Liver (tissue), 3 donors: ENCODE measurements around the gene F2RL3.

Experiments used
- CTCF ChIP-seq: fragments of 150-350 bp; IDR thresholded peaks from 2 replicates; pipeline ENCODE4 v1.5.1; 2017; ENCODE audit warnings: improper control_type of control experiment, low read depth, low read length; ENCODE audit not compliant: missing input control
- GABPA ChIP-seq, 2 donors: IDR thresholded peaks in 1 of 2; conservative IDR thresholded peaks in 1 of 2; 2 replicates each; pipeline ENCODE4 v1.6.1; 2016; ENCODE audit warnings: antibody characterized with exemption in 2 of 2, mild to moderate bottlenecking in 1 of 2, moderate library complexity in 1 of 2
- HNF4A ChIP-seq, 2 donors: conservative IDR thresholded peaks; 2 replicates each; pipeline ENCODE4 v1.6.1; 2016; ENCODE audit warnings: antibody characterized with exemption in 2 of 2, mild to moderate bottlenecking in 2 of 2
- JUND ChIP-seq, 2 donors: IDR thresholded peaks; 2 replicates each; pipeline ENCODE4 v1.6.1; 2016; ENCODE audit warnings: antibody characterized with exemption in 2 of 2
- RAD21 ChIP-seq, 2 donors: IDR thresholded peaks; 2 replicates each; pipeline ENCODE4 v1.6.1; 2016; ENCODE audit warnings: antibody characterized with exemption in 2 of 2, mild to moderate bottlenecking in 2 of 2
- REST ChIP-seq: IDR thresholded peaks from 2 replicates; pipeline ENCODE4 v1.6.1; 2016; ENCODE audit warnings: antibody characterized with exemption, mild to moderate bottlenecking
- SP1 ChIP-seq: IDR thresholded peaks from 2 replicates; pipeline ENCODE4 v1.6.1; 2018; ENCODE audit warnings: antibody characterized with exemption, mild to moderate bottlenecking
- TAF1 ChIP-seq: conservative IDR thresholded peaks from 2 replicates; pipeline ENCODE4 v1.6.1; 2016; ENCODE audit warnings: antibody characterized with exemption, mild to moderate bottlenecking
- TF ChIP-seq, protein P1 (sequence below): IDR thresholded peaks from 2 replicates; pipeline ENCODE4 v1.6.1; 2016; ENCODE audit warnings: antibody characterized with exemption
- TF ChIP-seq, protein P2 (sequence below): IDR thresholded peaks from 2 replicates; pipeline ENCODE4 v1.6.1; 2016; ENCODE audit warnings: antibody characterized with exemption
- donor health status: healthy.
- donor health status: healthy.

- TF ChIP-seq JUND (IDR thresholded peaks at IDR 0.05) (no peak), CTCF (no peak), TAF1 (no peak), REST (no peak), HNF4A (conservative IDR thresholded peaks at IDR 0.05) (no peak), RAD21 (IDR thresholded peaks at IDR 0.05) (no peak), SP1 (no peak), GABPA (IDR thresholded peaks at IDR 0.05 in 1 of 2, conservative IDR thresholded peaks at IDR 0.05 in 1 of 2) (no peak)
- TF ChIP-seq, protein P1, sequence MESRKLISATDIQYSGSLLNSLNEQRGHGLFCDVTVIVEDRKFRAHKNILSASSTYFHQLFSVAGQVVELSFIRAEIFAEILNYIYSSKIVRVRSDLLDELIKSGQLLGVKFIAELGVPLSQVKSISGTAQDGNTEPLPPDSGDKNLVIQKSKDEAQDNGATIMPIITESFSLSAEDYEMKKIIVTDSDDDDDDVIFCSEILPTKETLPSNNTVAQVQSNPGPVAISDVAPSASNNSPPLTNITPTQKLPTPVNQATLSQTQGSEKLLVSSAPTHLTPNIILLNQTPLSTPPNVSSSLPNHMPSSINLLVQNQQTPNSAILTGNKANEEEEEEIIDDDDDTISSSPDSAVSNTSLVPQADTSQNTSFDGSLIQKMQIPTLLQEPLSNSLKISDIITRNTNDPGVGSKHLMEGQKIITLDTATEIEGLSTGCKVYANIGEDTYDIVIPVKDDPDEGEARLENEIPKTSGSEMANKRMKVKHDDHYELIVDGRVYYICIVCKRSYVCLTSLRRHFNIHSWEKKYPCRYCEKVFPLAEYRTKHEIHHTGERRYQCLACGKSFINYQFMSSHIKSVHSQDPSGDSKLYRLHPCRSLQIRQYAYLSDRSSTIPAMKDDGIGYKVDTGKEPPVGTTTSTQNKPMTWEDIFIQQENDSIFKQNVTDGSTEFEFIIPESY: no peak
- TF ChIP-seq, protein P2, sequence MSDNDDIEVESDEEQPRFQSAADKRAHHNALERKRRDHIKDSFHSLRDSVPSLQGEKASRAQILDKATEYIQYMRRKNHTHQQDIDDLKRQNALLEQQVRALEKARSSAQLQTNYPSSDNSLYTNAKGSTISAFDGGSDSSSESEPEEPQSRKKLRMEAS: no peak
Observed at GRCh38 chr19:16861834-16862233, 27.0 kb upstream of the F2RL3 start.
